ENCODE data around the gene NCAN. TPM values are rescaled to one million over a fixed set of nuclear protein-coding genes. Genes with fewer than 3 reads are reported as not detected.

NCAN gene
- total and polyA plus RNA-seq, 2 of the 4 experiments (the other 2 are of a cell fraction) = not detected

DNA sequence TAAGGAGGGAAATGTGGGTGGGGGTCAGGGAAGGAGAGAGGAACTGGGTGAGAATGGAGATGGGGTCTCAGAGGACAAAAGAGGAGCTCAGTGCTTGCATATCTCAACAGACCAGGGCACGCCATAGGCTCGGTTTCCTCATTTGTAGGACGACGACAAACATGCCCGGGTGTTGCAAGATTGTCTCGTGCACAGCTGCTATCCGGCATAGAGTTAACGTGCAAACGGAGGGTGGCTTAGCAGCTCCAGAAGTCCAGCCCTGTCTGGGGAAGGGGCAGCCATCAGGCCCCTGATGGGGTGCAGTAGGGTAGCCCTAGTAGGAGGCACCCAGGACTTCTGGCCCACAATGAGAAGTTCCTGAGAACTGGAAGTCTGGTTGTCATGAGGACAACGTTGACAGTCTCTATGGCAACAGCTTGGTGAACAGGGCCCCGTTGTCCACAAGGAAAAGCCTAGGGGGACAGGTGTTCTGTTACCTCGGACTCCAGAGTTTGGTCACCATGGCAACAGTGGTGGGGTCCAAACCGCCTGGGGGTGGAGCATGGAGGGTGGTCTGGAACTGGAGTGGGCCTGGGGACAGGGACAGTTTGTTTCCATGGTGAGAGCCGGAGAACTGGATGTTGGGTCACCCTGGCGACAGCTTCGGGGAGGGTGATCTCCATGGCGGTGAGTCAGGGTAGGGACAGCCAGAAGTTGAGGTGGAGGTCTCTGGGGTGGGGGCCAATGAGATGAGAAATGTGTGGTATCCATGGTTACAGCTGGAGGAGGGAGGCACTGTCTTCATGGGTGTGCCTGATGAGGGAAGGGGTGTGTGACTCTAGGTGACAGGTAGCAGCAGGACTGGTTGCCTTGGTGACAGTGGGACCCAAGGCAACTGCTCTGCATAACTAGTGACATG, 44.6 kb downstream of the NCAN start:
- Histone ChIP-seq H3K4me1 (ENCODE audit: control insufficient read depth, insufficient read depth, low read length) (0 out of 2 replicates have a peak, but pooled peaks cover under 1% of the 10 kb centered on the region), H2AK9ac (replicated peaks; ENCODE audit: low read depth, low read length, poor library complexity) (no peak overlapping the region), H2AFZ (replicated peaks; ENCODE audit: low read length, poor library complexity) (no peak overlapping the region), H2BK5ac (ENCODE audit: low read depth, low read length, poor library complexity, severe bottlenecking) (no peak overlapping the region), H3K4ac (ENCODE audit: low read depth, low read length) (no peak overlapping the region), H3K14ac (replicated peaks; ENCODE audit: low read depth, low read length) (no peak overlapping the region), H2AK5ac (ENCODE audit: low read depth, low read length) (no peak overlapping the region), H3K27me3 (ENCODE audit: control insufficient read depth, insufficient read depth, low read length) (peaks cover 41% of the 10 kb centered on the region), H3K18ac (ENCODE audit: low read depth, low read length) (no peak overlapping the region), H3K4me2 (ENCODE audit: low read depth, low read length) (no peak overlapping the region), H4K20me1 (ENCODE audit: insufficient read depth, low read length) (no peaks in the 10 kb centered on the region), H3K36me3 (ENCODE audit: control insufficient read depth, insufficient read depth, low read length) (no peaks in the 10 kb centered on the region), H3K79me1 (ENCODE audit: low read depth in 1 of 2, low read length in 2 of 2) (no peaks in the 10 kb centered on the region), H3K56ac (ENCODE audit: extremely low read depth, insufficient read depth, low read length) (no peak overlapping the region), H3K27ac (ENCODE audit: insufficient read depth, low read length) (no peak overlapping the region), H3K9ac (ENCODE audit: low read depth, low read length) (no peak overlapping the region), H3K4me3 (ENCODE audit: insufficient read depth, low read depth, low read length) (no peak overlapping the region), H4K91ac (ENCODE audit: insufficient read depth, low read depth, low read length) (no peak overlapping the region), H3K9me3 (ENCODE audit: control insufficient read depth, insufficient read depth, low read length) (peaks cover 4% of the 10 kb centered on the region), H2BK15ac (ENCODE audit: low read depth, low read length) (no peak overlapping the region), H2BK20ac (ENCODE audit: low read depth, low read length) (no peak overlapping the region), H3K9me1 (ENCODE audit: insufficient read depth, low read length) (no peaks in the 10 kb centered on the region), H3K23ac (ENCODE audit: low read depth, low read length) (no peak overlapping the region), H2BK120ac (ENCODE audit: low read depth, low read length) (no peak overlapping the region), H4K5ac (ENCODE audit: low read depth, low read length) (no peak overlapping the region), H4K8ac (ENCODE audit: low read depth in 2 of 2, low read length in 2 of 2) (no peak overlapping the region)
- 70% methylated on average over 6 of the region's 17 CpGs; no CpG with 5 or more reads in 1 of the 2 experiments for whole genome bisulfite sequencing, 2 experiments (ENCODE audit: extremely low coverage in 2 of 2, insufficient read length in 1 of 2)
- in situ Hi-C loops (cut with MboI; ENCODE audit: low sequenced_read_pairs) (no loop called here), intact Hi-C loops (cut with micrococcal nuclease) (no loop called here), dilution Hi-C loops (cut with HindIII; ENCODE audit: low sequenced_read_pairs, unreplicated experiment) (no loop called here)
- BruUV-seq (replicated peaks) = no TSS peak
- POLR2A ChIA-PET (ENCODE audit: unreplicated experiment) = no interaction called here
- ATAC-seq (ENCODE audit: low read depth) = no peak
- no peak for DNase-seq
- CTCF ChIA-PET = no interaction called here
- no peak for TF ChIP-seq BHLHE40 (IDR thresholded peaks at IDR 0.05; ENCODE audit: low read depth, low read length)
- TF ChIP-seq MAZ (IDR thresholded peaks at IDR 0.05; ENCODE audit: borderline replicate concordance, low read depth, low read length) = no peak
- no peak for TF ChIP-seq SMC3 (IDR thresholded peaks at IDR 0.05; ENCODE audit: low read depth, low read length)
- no peak for TF ChIP-seq FOS (IDR thresholded peaks at IDR 0.05; ENCODE audit: low read depth, low read length)
- TF ChIP-seq RFX5 (IDR thresholded peaks at IDR 0.05; ENCODE audit: low read depth, low read length) = no peak
- no peak for TF ChIP-seq MAFK (IDR thresholded peaks at IDR 0.05; ENCODE audit: low read depth, low read length)
- TF ChIP-seq, protein P1, sequence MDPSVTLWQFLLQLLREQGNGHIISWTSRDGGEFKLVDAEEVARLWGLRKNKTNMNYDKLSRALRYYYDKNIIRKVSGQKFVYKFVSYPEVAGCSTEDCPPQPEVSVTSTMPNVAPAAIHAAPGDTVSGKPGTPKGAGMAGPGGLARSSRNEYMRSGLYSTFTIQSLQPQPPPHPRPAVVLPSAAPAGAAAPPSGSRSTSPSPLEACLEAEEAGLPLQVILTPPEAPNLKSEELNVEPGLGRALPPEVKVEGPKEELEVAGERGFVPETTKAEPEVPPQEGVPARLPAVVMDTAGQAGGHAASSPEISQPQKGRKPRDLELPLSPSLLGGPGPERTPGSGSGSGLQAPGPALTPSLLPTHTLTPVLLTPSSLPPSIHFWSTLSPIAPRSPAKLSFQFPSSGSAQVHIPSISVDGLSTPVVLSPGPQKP (IDR thresholded peaks at IDR 0.05; ENCODE audit: borderline replicate concordance, low read depth, low read length) = no peak
- no peak for TF ChIP-seq CEBPB (IDR thresholded peaks at IDR 0.05; ENCODE audit: low read depth, low read length)
- no peak for TF ChIP-seq MXI1 (IDR thresholded peaks at IDR 0.05; ENCODE audit: borderline replicate concordance, low read depth, low read length)
- no peak for TF ChIP-seq POLR2A (IDR thresholded peaks at IDR 0.05; ENCODE audit: low read depth, low read length)
- no peak for TF ChIP-seq RAD21 (IDR thresholded peaks at IDR 0.05; ENCODE audit: low read length)
- no peak for TF ChIP-seq CHD1 (IDR thresholded peaks at IDR 0.05; ENCODE audit: low read depth, low read length)
- no peak for TF ChIP-seq RCOR1 (IDR thresholded peaks at IDR 0.05; ENCODE audit: insufficient replicate concordance, low read length)
- TF ChIP-seq, protein P2, sequence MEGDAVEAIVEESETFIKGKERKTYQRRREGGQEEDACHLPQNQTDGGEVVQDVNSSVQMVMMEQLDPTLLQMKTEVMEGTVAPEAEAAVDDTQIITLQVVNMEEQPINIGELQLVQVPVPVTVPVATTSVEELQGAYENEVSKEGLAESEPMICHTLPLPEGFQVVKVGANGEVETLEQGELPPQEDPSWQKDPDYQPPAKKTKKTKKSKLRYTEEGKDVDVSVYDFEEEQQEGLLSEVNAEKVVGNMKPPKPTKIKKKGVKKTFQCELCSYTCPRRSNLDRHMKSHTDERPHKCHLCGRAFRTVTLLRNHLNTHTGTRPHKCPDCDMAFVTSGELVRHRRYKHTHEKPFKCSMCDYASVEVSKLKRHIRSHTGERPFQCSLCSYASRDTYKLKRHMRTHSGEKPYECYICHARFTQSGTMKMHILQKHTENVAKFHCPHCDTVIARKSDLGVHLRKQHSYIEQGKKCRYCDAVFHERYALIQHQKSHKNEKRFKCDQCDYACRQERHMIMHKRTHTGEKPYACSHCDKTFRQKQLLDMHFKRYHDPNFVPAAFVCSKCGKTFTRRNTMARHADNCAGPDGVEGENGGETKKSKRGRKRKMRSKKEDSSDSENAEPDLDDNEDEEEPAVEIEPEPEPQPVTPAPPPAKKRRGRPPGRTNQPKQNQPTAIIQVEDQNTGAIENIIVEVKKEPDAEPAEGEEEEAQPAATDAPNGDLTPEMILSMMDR (conservative IDR thresholded peaks at IDR 0.05; ENCODE audit: low read depth, low read length) = no peak
- no peak for TF ChIP-seq NFE2L2 (IDR thresholded peaks at IDR 0.05; ENCODE audit: low read depth, low read length)
